HL-60 (cell line): ENCODE results near the gene NETO2.
"Not testable (repeated sequence)": the region's sequence is repeated elsewhere in the genome, so short reads cannot be mapped to it uniquely, and the experiment has no call there.

ENCODE experiments used
- DNase-seq, 2 experiments: peaks; one replicate each; pipeline ENCODE4 v3.0.0-alpha.2; 2010 to 2020; ENCODE audit warnings: low read depth in 1 of 2, low spot score in 1 of 2
- H3K27ac ChIP-seq: fragments of 250-450 bp; sonication (Bioruptor Pico); replicated peaks from 2 replicates; pipeline ENCODE4 v1.5.1; 2020; ENCODE audit warnings: mild to moderate bottlenecking, moderate library complexity
- H3K27me3 ChIP-seq: fragments of 250-450 bp; sonication (Bioruptor Pico); 2 replicates; pipeline ENCODE4 v1.5.1; 2021; ENCODE audit warnings: mild to moderate bottlenecking, moderate library complexity; ENCODE audit not compliant: insufficient read depth, poor library complexity, severe bottlenecking
- H3K4me3 ChIP-seq: replicated peaks from 2 replicates; pipeline ENCODE4 v1.5.1; 2011; ENCODE audit warnings: mild to moderate bottlenecking, control low read depth, low read length; ENCODE audit not compliant: insufficient read depth
- GABPA ChIP-seq: IDR thresholded peaks from 2 replicates; pipeline ENCODE4 v1.6.1; 2012; ENCODE audit warnings: low read depth
- POLR2AphosphoS5 ChIP-seq: IDR thresholded peaks from 2 replicates; pipeline ENCODE4 v1.6.1; 2012; ENCODE audit warnings: low read depth
- REST ChIP-seq: IDR thresholded peaks from 2 replicates; pipeline ENCODE4 v1.6.1; 2012; ENCODE audit warnings: low read depth; ENCODE audit not compliant: insufficient replicate concordance
- SPI1 ChIP-seq: IDR thresholded peaks from 2 replicates; pipeline ENCODE4 v1.6.1; 2012; ENCODE audit warnings: low read depth, mild to moderate bottlenecking, borderline replicate concordance
- TF ChIP-seq, protein P1 (sequence below): IDR thresholded peaks from one replicate; pipeline ENCODE4 v1.5.1; 2011; ENCODE audit warnings: low read length, control low read depth, inconsistent platforms; ENCODE audit not compliant: insufficient read depth

NETO2 gene

GRCh38 chr16:47113130-47113529, 30.6 kb downstream of the NETO2 start:
- DNase-seq = no peak
- Histone ChIP-seq H3K4me3 (no peak overlapping the region), H3K27me3 (no peaks in the 10 kb centered on the region), H3K27ac (no peak overlapping the region)
- TF ChIP-seq GABPA = no peak
- TF ChIP-seq POLR2AphosphoS5 = no peak

- Histone ChIP-seq H3K27me3 (no peaks in the 10 kb centered on the region), H3K4me3 (no peak overlapping the region), H3K27ac (no peak overlapping the region)
- no peak for TF ChIP-seq GABPA
- TF ChIP-seq, protein P1, sequence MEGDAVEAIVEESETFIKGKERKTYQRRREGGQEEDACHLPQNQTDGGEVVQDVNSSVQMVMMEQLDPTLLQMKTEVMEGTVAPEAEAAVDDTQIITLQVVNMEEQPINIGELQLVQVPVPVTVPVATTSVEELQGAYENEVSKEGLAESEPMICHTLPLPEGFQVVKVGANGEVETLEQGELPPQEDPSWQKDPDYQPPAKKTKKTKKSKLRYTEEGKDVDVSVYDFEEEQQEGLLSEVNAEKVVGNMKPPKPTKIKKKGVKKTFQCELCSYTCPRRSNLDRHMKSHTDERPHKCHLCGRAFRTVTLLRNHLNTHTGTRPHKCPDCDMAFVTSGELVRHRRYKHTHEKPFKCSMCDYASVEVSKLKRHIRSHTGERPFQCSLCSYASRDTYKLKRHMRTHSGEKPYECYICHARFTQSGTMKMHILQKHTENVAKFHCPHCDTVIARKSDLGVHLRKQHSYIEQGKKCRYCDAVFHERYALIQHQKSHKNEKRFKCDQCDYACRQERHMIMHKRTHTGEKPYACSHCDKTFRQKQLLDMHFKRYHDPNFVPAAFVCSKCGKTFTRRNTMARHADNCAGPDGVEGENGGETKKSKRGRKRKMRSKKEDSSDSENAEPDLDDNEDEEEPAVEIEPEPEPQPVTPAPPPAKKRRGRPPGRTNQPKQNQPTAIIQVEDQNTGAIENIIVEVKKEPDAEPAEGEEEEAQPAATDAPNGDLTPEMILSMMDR = no peak
- no peak for TF ChIP-seq POLR2AphosphoS5
- no peak for TF ChIP-seq SPI1
- TF ChIP-seq REST = no peak
- DNase-seq = no peak
These were observed 32.8 kb downstream of the NETO2 start for GRCh38 chr16:47110939-47111338.

- H3K4me3 ChIP-seq = no peak overlapping the region
- TF ChIP-seq, protein P1 = no peak
- TF ChIP-seq REST (no peak), POLR2AphosphoS5 (no peak), SPI1 (no peak), GABPA (no peak)
- DNase-seq = no peak
- no peak overlapping the region for H3K27ac ChIP-seq
- H3K27me3 ChIP-seq = no peaks in the 10 kb centered on the region
These were observed 34.4 kb downstream of the NETO2 start for GRCh38 chr16:47109361-47109760.

DNA sequence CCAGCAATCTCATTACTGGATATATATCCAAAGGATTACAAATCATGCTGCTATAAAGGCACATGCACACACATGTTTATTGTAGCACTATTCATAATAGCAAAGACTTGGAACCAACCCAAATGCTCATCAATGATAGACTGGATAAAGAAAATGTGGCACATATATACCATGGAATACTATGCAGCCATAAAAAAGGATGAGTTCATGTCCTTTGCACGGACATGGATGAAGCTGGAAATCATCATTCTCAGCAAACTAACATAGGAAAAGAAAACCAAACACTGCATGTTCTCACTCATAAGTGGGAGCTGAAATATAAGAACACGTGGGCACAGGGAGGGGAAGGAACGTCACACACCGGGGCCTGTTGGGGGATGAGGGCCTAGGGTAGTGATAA, 40.8 kb downstream of the NETO2 start:
- H3K27ac ChIP-seq, H3K4me3 ChIP-seq, H3K27me3 ChIP-seq, DNase-seq: not testable (repeated sequence)

- not testable (repeated sequence) for H3K27ac ChIP-seq, H3K27me3 ChIP-seq, H3K4me3 ChIP-seq, DNase-seq
These were observed 46.6 kb downstream of the NETO2 start for GRCh38 chr16:47097154-47097553.

GRCh38 chr16:47096297-47096696, 47.4 kb downstream of the NETO2 start:
- Histone ChIP-seq H3K27ac (no peak overlapping the region), H3K4me3 (no peak overlapping the region), H3K27me3 (no peaks in the 10 kb centered on the region)
- TF ChIP-seq GABPA (no peak), POLR2AphosphoS5 (no peak), REST (no peak), SPI1 (no peak)
- TF ChIP-seq, protein P1 = no peak
- DNase-seq = no peak
